Superior temporal gyrus (tissue), 1 donor: ENCODE data around the gene DBT.

ENCODE experiments used
- DNase-seq: peaks from one replicate; pipeline ENCODE4 v3.0.0-alpha.2; 2016; ENCODE audit errors: extremely low spot score

The DBT gene

DNA sequence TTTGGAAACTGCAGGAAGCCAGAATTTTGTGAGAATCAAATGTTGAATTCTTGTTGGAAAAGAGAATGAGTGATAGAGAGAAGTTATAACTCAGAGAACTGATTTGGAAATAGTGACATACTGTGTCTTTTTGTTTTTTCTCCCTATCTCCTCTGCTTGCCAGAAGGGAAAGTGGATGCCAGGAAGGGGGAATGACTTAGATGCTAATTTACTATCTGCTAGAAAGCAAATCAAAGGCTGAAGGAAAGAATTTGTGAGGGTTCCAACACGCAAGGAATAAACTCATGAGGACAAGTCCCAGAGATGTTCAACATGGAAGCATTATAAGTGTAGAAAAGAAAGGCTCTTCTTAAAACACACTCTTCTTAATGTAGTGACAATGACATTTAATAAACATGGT lies 51.0 kb downstream of the DBT start:
- no peak for DNase-seq

DNA sequence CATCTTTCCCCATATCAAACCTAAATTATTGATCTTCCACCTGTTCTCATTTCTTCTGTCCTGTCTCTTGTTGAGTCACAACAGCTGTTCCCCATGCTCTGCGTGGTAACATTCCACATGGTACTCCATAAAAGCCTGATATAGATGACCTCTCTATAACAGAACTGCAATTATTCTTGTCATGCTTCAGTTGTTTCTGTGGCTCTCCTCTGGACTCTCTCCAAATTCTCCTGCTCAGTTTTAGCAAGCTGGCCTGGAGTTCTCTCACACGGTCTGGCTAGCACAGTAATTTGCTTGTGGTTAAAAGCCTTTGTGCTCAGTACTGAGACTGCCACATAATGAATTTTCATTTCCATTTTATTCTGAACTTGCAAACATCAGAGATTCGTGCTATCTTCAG lies 61.0 kb downstream of the DBT start:
- DNase-seq: peak; percentile 82

DNA sequence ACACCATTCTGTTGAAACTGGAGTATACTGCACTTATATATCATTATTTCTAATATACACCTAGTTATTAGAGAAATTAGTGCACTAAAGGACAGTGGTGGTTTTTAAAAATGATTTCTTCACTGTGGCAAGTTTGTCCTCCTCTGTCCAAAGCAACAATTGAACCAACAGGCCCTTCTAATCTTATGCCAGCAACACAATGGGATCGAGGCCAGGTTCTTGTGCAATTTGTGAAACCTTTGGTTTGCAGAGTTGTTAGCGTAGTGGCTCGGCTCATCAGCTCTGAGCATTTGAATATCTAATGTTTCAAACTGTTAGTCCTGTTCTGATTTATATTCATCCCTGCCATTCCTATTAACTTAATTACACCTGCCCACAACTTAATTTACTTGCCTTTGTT lies 61.7 kb downstream of the DBT start:
- DNase-seq: no peak

DNA sequence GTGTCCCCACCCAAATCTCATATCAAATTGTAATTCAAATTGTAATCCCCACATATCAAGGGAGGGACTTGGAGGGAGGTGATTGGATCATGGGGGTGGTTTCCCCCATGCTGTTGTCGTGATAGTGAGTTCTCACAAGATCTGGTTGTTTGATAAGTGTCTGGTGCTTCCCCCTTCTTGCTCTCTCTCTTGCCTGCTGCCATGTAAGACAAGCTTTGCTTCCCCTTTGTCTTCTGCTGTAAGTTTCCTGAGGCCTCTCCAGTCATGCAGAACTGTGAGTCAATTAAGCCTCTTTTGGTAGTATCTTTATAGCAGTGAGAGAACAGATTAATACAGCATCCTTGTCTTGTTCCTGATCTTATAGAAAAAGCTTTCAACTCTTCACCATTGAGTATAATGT lies 65.1 kb downstream of the DBT start:
- no peak for DNase-seq

DNA sequence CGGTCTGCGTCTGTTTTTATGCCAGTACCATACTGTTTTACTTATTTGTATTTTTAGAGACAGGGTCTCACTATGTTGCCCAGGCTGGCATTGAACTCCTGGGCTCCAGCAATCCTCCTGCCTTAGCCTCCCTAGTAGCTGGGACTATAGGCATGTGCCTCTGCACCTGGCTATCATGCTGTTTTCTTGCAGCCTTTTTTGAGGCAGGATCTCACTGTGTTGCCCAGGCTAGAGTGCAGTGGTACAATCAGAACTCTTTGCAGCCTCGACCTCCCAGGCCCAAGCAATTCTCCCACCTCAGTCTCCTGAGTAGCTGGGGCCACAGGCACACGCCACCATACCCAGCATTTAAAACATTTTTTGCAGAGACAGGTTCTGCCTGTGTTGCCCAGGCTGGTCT lies 66.3 kb downstream of the DBT start:
- DNase-seq: no peak

DNA sequence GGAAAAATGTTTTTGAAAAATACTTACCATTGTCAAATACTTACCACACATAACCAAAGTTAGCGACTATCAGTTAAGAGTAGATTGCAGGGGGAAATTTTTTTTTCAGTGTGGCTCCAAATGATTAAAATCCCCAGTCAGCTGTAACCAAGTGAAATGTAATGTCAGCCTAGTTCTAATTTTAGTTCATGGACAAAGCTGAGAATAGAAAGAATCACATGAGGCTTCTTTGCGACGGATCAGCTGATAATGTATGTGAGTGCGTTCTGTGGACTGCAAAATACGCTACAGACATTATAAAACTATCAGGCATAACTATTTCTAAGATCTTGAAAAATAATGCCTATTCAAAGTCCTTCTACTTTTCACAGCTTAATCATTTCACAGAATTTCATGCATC lies 71.5 kb downstream of the DBT start, which contains the start of gene LRRC39:
LRRC39 (minus strand) TSS at position 166 of the 400 bp plus-strand sequence. CDS start 9,740 bp downstream, outside the sequence.
- DNase-seq: peak; percentile 52

DNA sequence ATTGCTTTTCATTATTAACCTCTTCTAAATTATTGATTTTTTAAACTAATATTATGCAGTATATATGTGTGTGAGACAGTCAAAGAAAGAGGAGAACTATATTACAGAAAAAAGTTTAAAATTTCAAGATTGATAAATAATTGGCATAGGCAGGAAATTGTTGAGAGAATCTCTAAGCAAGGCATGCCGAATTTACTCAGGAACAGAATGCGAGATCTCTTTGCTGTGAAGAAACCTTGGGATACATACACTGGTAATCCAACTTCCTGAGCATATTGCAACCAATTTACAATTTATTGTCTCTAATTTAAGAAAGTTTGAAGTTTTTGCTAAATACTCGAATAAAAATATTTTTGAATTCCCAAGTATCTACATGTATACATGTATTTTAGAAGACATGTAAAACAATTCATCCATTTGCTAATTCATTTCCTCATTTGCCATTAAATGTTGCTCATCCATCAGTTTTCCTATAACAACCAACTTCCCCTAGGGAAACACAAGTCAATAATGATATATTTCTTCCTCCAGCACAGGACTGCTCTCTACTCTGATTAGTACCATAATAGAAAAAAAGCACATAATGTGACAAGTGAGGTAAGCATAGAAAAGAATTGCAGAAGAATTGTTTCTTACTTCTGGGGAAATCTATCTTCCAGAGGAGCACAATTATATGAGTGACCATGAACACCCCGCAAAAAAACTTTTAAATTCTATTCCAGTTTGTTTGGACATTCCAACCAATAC lies 72.2 kb downstream of the DBT start:
- no peak for DNase-seq

DNA sequence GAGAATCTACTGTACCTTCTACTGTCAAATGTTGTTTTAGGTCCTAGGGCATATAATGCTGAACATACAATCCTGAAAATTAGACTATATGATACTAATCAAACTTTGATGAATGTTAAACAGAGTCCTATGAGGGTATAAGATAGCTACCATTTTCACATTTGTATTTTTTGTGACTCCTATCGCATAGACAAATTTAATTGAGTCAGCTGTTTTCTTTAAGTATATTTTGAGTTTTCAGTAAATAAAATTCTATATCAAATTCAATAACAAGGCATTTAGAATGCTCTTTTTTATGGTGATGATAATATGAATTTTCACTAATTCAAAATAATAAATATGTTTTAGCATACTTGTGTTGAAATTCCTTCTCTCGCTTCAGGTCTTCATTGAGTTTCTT lies 81.6 kb downstream of the DBT start:
- no peak for DNase-seq

DNA sequence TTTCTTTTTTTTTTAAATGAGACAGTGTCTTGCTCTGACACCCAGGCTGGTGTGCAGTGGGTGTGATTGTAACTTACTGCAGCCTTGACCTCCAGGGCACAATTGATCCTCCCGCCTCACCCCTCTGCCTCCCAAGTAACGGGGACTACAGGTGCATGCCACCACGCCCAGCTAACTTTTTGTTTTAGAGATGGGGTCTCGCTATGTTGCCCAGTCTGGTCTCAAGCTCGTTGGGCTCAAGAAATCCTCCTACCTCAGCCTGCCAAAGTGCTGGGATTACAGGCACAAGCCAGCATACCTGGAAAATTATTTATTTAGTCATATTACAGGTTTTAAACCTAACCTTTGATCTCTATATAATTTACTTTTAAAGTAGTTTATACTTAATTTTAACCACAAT lies 84.9 kb downstream of the DBT start:
- DNase-seq: no peak

DNA sequence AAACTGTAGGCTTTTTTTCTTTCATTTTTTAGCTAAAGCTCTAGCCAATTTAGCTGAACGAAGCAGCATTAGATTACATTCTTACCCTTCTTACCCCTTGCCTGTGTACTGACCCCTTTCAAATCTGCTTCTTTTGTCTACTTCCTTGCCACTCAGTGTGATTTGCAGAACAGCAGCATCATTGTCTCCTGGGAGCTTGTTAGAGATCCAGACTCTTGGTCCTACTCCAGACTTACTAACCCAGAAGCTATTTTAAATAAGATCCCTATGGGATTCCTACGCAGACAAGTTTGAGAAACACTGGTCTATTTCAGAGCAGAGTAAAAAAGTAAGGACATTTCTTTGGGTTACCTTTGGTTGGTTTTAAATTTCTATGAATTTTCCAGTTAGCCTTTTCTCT lies 85.4 kb downstream of the DBT start:
- DNase-seq: peak; percentile 33

DNA sequence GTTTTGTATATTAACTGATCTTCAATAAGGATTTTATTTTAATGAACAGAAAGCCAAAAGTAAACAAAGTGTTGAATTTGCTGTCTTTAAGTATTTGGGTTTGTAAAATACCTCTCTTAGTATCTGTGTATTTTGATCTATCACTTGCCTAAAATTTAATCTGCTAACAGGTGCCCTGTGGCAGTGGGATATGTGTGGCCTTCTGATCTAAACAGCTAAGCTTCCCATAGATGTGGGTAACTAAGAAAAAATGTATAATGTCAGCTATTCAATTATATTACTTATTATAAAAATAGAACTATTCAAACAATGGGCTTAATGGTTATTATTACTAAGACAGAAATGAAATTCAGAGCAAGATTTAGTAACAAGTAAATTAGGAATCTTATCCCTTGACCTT lies 86.8 kb downstream of the DBT start:
- DNase-seq: no peak

DNA sequence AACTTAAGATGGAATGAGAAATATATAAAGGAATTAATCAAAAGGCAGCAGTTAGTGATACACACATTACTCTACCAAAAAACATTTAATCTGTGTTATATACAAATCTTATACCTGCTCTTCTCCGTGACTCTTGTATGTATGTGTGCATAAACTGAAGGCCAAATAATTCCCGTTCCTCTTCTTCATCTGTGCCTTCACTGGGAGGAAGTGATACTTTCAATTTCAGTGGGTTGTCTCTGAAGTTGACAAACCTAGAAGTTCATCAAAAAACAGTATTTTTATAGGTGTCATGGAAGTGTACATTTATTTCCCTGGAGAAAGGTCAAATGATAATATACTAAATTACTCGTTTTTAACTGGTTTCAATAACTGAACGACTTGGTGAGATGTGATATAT lies 97.4 kb downstream of the DBT start:
- DNase-seq: no peak

DNA sequence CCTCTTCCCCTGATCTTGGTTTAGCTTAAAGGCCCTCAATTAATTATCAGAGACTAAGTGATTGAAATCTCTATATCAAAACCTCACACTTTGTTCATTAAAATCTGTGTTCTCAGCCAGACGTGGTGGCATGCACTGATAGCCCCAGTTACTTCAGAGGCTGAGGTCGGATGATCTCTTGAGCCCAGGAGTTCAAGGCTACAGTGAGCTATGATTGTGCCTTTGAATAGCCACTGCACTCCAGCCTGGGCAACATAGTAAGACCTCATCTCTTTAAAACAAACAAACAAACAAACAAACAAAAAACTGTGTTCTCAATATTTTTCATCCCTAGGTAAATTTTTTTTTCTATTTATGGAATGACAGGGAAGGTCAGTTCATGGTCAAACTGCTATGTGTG lies 98.0 kb downstream of the DBT start:
- DNase-seq: no peak

DNA sequence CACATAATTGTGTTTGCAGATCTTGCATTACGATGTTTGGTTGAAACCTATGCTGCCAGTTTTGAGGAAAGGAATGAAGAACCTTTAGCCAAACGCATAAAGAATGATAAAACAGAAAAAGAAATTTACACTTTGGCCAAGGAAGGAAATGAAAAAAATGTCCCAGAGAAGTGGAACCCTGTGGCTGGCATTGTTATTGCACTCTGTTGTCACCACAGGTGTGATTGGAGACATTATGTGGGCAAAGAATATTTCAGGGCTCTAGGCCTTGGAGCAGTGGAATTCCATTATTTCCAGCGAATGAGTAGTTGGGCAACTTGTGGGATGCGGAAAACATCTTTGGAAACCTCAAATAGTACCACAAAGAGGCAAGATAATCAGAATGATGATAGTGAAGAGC lies 101.8 kb downstream of the DBT start:
- DNase-seq: no peak

DNA sequence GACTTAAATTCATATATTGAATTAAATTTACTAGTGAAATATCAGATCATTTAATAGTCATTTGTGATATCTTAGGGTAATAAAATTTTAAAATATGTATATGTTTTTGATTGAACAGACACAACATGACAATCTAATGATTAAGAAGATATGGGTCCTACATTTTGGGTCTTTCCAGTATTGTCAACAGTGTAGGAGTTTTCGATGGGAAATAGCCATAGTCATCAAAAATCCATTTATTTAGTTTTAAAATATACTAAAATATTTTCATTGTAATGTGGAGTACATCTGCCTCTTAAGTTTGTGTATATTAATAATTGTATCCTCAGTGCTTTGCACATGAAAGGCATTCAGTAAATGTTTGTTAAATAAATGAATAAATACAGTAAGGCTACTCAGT lies 102.7 kb downstream of the DBT start:
- no peak for DNase-seq

DNA sequence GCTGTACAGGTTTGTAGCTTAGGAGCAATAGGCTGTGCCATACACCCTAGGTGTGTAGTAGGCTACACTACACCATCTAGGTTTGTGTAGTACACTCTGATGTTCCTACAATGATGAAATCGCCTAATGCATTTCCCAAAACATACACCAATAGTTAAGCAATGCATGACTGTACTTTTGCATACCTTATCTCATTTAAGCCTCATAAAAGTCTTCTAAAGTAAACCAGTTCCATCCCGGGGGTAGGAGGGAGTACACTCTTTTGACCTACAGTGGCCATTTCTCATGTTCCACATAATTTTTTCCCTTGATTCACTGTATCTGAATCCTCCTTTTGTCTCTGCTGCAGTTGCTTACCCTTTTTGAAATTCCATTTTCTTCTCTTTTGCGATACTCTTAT lies 104.5 kb downstream of the DBT start:
- DNase-seq: no peak

DNA sequence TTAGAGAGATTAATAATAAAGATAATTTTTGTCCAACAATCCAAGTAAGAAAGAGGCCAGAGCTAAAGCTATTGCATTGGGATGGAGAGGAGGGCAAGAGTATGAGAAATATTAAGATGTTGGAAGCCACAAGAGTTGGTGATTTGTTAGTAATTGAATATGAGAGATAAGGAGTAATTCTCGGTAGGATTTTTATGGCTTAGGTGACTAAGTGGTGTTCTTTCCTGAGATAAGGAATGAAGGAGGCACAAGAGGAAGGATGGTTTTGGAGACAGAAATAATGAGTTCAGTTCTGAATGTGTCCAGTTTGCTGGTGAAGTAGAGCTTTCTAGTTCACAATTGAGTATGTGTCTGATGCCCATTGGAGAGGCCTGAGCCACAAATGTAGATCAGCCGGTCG lies 107.3 kb downstream of the DBT start:
- no peak for DNase-seq

DNA sequence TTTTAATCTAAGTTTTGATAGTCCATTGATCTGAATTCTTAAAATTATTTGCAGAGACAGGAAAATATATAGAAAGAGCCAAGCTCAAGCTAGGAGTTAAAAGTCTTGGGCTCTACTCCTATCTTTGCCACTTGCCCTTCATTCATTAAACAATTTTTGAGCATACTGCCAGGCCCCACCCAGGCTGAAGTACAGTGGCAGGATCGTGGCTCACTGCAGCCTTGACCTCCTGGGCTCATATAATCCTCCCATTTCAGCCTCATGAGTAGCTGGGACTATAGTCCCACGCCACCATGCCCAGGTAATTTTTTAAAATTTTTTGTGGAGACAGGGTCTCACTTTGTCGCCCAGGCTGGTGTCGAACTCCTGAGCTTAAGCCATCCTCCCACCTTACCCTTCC lies 108.4 kb downstream of the DBT start:
- no peak for DNase-seq

DNA sequence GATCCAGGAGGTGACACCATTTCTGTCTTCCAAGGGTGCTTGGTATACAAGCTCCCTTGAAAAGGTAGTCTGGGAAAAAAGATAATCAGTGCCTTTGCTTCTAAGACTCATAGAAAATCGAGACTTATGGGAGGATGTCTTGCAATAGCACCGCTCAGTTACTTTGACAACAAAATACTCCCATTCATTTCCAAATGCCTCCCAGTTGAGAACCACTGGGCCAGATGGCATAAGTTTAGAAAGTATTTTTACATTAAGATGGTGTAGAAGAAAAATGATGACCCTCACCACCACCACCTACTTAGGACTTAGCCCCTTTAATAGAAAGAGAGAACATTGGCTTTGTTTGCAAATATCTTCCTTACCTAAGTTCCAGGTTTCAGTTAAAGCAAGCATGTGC lies 112.0 kb downstream of the DBT start:
- no peak for DNase-seq
